ENCODE measurements around the gene COA6. TPM values are rescaled to one million over a fixed set of nuclear protein-coding genes. Genes with fewer than 3 reads are reported as not detected.

Gene COA6
- total and polyA plus RNA-seq, 2 experiments from 2014 or later, result 67.8 to 82.9 TPM

GRCh38 chr1:234427950-234428646 lies 54.8 kb downstream of the COA6 start:
- no peaks in the 10 kb centered on the region for H3K79me2 ChIP-seq
- H3K4me1 ChIP-seq (ENCODE audit: insufficient read depth), result no peaks in the 10 kb centered on the region
- no peak overlapping the region for H3K4me3 ChIP-seq
- no peak overlapping the region for H3K27ac ChIP-seq
- H4K20me1 ChIP-seq (ENCODE audit: insufficient read depth, poor library complexity, severe bottlenecking), result no peaks in the 10 kb centered on the region
- no peaks in the 10 kb centered on the region for H3K9me3 ChIP-seq (ENCODE audit: low read depth)
- H3K9me2 ChIP-seq (replicated peaks; ENCODE audit: insufficient read depth), result no peaks in the 10 kb centered on the region
- H3K27me3 ChIP-seq, result no peaks in the 10 kb centered on the region
- no peak overlapping the region for H3K4me2 ChIP-seq
- WGBS (ENCODE audit: low lambda C conversion rate, missing lambda C conversion rate), result 84% methylated on average over 8 of the region's 8 CpGs
- H2AFZ ChIP-seq, result no peak overlapping the region
- TF ChIP-seq EZH2phosphoT487 (IDR thresholded peaks at IDR 0.05; ENCODE audit: low read depth, severe bottlenecking, unreplicated experiment) (no peak), CTCF (IDR thresholded peaks at IDR 0.05; ENCODE audit: poor library complexity) (no peak), EZH2 (IDR thresholded peaks at IDR 0.05; ENCODE audit: borderline replicate concordance) (no peak)
- DNase-seq (ENCODE audit: low spot score), result no peak
- no peaks in the 10 kb centered on the region for H3K36me3 ChIP-seq (replicated peaks; ENCODE audit: insufficient read depth, low read depth)

- no peak for DNase-seq (ENCODE audit: low spot score)
- H3K27ac ChIP-seq, result no peak overlapping the region
Measured at GRCh38 chr1:234429434-234429806, 56.2 kb downstream of the COA6 start.

GRCh38 chr1:234430691-234431090 lies 57.4 kb downstream of the COA6 start:
- no peak overlapping the region for H3K4me3 ChIP-seq
- no peaks in the 10 kb centered on the region for H3K27me3 ChIP-seq
- H3K36me3 ChIP-seq (replicated peaks; ENCODE audit: insufficient read depth, low read depth), result no peaks in the 10 kb centered on the region
- H3K4me1 ChIP-seq (ENCODE audit: insufficient read depth), result no peaks in the 10 kb centered on the region
- H3K27ac ChIP-seq, result no peak overlapping the region
- no peak overlapping the region for H2AFZ ChIP-seq
- no peaks in the 10 kb centered on the region for H3K9me3 ChIP-seq (ENCODE audit: low read depth)
- no peak for DNase-seq (ENCODE audit: low spot score)
- no peaks in the 10 kb centered on the region for H4K20me1 ChIP-seq (ENCODE audit: insufficient read depth, poor library complexity, severe bottlenecking)
- TF ChIP-seq EZH2 (IDR thresholded peaks at IDR 0.05; ENCODE audit: borderline replicate concordance) (no peak), EZH2phosphoT487 (IDR thresholded peaks at IDR 0.05; ENCODE audit: low read depth, severe bottlenecking, unreplicated experiment) (no peak), CTCF (IDR thresholded peaks at IDR 0.05; ENCODE audit: poor library complexity) (no peak)
- WGBS (ENCODE audit: low lambda C conversion rate, missing lambda C conversion rate), result 96% methylated on average over 5 of the region's 5 CpGs
- no peaks in the 10 kb centered on the region for H3K9me2 ChIP-seq (replicated peaks; ENCODE audit: insufficient read depth)
- no peak overlapping the region for H3K4me2 ChIP-seq
- H3K79me2 ChIP-seq, result no peaks in the 10 kb centered on the region

More at GRCh38 chr1:234429434-234429806, 56.2 kb downstream of the COA6 start:
- no peaks in the 10 kb centered on the region for H3K27me3 ChIP-seq
- 97% methylated on average over 5 of the region's 5 CpGs for WGBS (ENCODE audit: low lambda C conversion rate, missing lambda C conversion rate)
- no peak for TF ChIP-seq EZH2phosphoT487 (IDR thresholded peaks at IDR 0.05; ENCODE audit: low read depth, severe bottlenecking, unreplicated experiment)
- TF ChIP-seq EZH2 (IDR thresholded peaks at IDR 0.05; ENCODE audit: borderline replicate concordance), result no peak
- TF ChIP-seq CTCF (IDR thresholded peaks at IDR 0.05; ENCODE audit: poor library complexity), result no peak
- H3K4me2 ChIP-seq, result no peak overlapping the region
- H3K9me2 ChIP-seq (replicated peaks; ENCODE audit: insufficient read depth), result no peaks in the 10 kb centered on the region
- no peaks in the 10 kb centered on the region for H3K79me2 ChIP-seq
- H3K4me1 ChIP-seq (ENCODE audit: insufficient read depth), result no peaks in the 10 kb centered on the region
- H2AFZ ChIP-seq, result no peak overlapping the region
- no peaks in the 10 kb centered on the region for H3K36me3 ChIP-seq (replicated peaks; ENCODE audit: insufficient read depth, low read depth)
- H3K9me3 ChIP-seq (ENCODE audit: low read depth), result no peaks in the 10 kb centered on the region
- H4K20me1 ChIP-seq (ENCODE audit: insufficient read depth, poor library complexity, severe bottlenecking), result no peaks in the 10 kb centered on the region
- H3K4me3 ChIP-seq, result no peak overlapping the region

Data from hepatocyte (in vitro differentiated cells).